PC-9 (cell line): ENCODE measurements around the gene CEACAM6.

Source experiments
- EZH2 ChIP-seq: fragments of 200-600 bp; sonication (generic); IDR thresholded peaks from 2 replicates; pipeline ENCODE4 v1.8.0; 2017; ENCODE audit warnings: antibody characterized with exemption, low read depth
- TF ChIP-seq, protein P1 (sequence below): fragments of 200-600 bp; sonication (generic); conservative IDR thresholded peaks from 2 replicates; pipeline ENCODE4 v1.6.1; 2017; ENCODE audit warnings: mixed run types, antibody characterized with exemption, mild to moderate bottlenecking, moderate library complexity

DNA sequence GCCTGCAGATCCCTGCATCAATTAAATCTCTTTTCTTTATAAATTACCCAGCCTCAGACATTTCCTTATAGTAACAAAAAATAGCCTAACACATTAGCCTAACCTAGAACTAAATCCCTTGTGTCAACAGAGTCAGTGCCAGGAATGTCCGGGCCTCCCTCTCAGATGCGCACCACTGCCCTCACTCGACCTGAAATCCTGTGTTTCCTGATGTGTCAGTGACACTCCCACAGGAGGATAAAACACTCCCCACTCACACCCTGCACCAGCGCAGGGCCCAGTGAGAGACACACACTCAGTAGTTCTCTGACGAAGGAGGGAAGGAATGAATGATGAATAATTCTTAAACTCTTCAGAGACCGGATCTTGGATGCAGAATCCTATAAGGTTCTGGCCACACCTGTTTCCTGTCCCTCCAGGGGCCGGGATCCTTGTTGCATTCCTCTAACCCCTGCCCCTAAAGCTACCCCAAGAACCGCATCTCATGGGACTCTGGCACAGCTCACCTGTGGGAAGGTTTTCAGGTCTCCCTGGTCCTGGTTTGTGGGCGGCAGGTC is 44.2 kb downstream of the CEACAM6 start:
- TF ChIP-seq, protein P1, sequence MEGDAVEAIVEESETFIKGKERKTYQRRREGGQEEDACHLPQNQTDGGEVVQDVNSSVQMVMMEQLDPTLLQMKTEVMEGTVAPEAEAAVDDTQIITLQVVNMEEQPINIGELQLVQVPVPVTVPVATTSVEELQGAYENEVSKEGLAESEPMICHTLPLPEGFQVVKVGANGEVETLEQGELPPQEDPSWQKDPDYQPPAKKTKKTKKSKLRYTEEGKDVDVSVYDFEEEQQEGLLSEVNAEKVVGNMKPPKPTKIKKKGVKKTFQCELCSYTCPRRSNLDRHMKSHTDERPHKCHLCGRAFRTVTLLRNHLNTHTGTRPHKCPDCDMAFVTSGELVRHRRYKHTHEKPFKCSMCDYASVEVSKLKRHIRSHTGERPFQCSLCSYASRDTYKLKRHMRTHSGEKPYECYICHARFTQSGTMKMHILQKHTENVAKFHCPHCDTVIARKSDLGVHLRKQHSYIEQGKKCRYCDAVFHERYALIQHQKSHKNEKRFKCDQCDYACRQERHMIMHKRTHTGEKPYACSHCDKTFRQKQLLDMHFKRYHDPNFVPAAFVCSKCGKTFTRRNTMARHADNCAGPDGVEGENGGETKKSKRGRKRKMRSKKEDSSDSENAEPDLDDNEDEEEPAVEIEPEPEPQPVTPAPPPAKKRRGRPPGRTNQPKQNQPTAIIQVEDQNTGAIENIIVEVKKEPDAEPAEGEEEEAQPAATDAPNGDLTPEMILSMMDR = no peak
- no peak for TF ChIP-seq EZH2
